NB4 (cell line): ENCODE measurements around the gene MMAB.

Experiments
- DNase-seq: peaks from one replicate; pipeline ENCODE4 v3.0.0; 2010; ENCODE audit warnings: low read depth
- H3K4me3 ChIP-seq: one replicate; pipeline ENCODE4 v1.5.1; 2011; ENCODE audit warnings: mild to moderate bottlenecking, low read depth, low read length, moderate library complexity
- MYC ChIP-seq: IDR thresholded peaks from 2 replicates; pipeline ENCODE4 v1.6.1; 2011; ENCODE audit warnings: low read depth, low read length
- POLR2A ChIP-seq: IDR thresholded peaks from 2 replicates; pipeline ENCODE4 v1.6.1; 2011; ENCODE audit warnings: mild to moderate bottlenecking; ENCODE audit not compliant: insufficient read length; ENCODE audit errors: extremely low read depth
- TF ChIP-seq, protein P1 (sequence below): IDR thresholded peaks from one replicate; pipeline ENCODE4 v1.5.1; 2012; ENCODE audit warnings: low read depth, low read length
- TF ChIP-seq, protein P2 (sequence below): IDR thresholded peaks from 2 replicates; pipeline ENCODE4 v1.6.1; 2011; ENCODE audit warnings: low read depth, low read length

The MMAB gene

DNA sequence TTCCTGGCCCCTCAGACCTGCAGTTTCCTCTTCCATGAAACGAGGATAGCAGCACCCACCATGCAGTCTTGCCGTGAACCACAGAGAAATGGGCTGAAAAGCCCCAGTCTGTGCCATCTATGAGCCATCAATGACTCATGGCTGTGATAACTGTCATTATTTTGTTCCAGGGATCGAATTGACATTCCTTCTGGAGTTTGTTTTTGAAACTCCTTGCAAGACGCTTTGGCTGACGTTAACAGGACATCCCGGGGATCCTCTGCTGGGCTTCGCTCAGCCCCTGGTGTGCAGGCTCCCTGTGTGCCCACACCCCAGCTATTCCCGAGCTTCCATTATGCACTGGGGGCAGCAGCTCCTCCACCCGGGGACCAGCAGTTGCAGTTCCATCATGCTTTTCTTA is 33.8 kb downstream of the MMAB start:
- no peak for DNase-seq
- no peak overlapping the region for H3K4me3 ChIP-seq
- TF ChIP-seq, protein P1, sequence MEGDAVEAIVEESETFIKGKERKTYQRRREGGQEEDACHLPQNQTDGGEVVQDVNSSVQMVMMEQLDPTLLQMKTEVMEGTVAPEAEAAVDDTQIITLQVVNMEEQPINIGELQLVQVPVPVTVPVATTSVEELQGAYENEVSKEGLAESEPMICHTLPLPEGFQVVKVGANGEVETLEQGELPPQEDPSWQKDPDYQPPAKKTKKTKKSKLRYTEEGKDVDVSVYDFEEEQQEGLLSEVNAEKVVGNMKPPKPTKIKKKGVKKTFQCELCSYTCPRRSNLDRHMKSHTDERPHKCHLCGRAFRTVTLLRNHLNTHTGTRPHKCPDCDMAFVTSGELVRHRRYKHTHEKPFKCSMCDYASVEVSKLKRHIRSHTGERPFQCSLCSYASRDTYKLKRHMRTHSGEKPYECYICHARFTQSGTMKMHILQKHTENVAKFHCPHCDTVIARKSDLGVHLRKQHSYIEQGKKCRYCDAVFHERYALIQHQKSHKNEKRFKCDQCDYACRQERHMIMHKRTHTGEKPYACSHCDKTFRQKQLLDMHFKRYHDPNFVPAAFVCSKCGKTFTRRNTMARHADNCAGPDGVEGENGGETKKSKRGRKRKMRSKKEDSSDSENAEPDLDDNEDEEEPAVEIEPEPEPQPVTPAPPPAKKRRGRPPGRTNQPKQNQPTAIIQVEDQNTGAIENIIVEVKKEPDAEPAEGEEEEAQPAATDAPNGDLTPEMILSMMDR, result no peak
- no peak for TF ChIP-seq MYC
- TF ChIP-seq, protein P2, sequence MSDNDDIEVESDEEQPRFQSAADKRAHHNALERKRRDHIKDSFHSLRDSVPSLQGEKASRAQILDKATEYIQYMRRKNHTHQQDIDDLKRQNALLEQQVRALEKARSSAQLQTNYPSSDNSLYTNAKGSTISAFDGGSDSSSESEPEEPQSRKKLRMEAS, result no peak
- no peak for TF ChIP-seq POLR2A

DNA sequence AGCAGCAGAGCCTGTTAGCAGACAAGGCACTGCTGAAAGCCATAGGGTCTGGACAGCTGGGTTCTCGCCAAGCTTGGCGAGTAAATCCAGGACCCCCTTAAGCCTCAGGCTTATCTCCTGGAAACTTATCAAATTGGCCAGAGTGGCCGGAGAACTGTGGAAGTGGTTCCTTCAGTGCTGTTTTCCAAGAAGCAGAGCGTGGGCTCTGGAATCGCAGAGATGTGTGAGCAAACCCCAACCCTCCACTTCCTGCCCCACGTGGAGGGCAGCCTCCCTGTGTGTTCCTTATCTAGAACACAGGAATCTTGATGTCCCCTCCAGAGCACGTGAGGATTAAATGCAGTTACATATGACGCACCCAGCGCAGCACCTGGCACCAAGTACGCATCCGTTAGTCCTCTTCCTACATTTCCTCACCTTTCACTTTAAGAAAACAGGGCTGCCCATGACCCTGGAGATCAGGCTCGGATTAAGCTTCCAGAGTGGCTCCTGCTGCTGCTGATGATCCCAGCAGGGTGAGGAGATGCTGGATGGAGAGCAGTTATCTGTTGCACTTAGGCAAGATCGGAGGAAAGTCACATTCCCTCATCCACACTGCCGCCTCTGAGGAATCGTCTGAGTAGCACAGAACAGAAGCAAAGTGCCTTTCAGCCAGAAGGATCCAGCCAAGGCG is 35.0 kb downstream of the MMAB start:
- no peak for DNase-seq
- H3K4me3 ChIP-seq, result no peak overlapping the region
- TF ChIP-seq, protein P2, result no peak
- TF ChIP-seq MYC (no peak), POLR2A (no peak)
- TF ChIP-seq, protein P1, result no peak

DNA sequence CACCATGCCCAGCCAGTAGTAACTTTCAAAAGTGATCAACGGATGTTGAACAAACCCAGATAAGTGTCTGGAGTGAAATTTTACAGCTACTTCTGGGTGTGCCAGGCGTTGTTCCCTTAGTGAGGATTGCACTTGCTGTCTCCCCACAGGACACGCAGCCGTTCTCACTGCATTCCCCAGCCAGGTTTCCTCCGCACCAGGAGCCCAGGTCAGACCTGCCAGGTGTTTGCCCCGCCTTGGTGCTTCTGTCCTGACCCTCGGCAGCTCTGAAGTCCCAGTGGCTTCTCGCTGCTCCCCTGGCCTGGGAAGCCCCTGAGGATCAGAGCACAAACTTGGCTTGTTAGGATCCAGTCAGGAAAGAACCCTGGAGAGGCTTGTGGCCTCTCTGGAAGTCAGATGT is 36.2 kb downstream of the MMAB start:
- no peak for DNase-seq
- H3K4me3 ChIP-seq, result no peak overlapping the region
- TF ChIP-seq, protein P1, result no peak
- TF ChIP-seq, protein P2, result no peak
- no peak for TF ChIP-seq POLR2A
- TF ChIP-seq MYC, result no peak

DNA sequence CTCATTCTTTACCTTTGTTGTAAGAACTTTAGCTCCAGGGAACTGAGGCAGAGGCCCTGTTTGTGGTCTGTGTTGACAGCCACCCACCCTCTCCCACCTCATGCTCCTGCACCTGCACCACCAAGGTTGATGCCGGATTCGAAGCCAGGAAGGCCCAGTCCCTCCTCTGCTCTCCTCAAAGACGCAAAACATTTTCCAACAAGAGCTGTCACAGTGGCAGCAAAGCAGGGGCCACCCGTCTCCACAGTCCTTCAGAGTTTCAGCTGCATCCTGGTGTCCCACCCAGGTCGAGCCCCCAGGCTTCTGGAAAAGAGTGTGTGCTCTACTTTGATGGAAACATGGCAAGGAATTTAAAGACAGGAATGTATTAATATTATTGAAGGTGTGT is 37.4 kb downstream of the MMAB start:
- TF ChIP-seq POLR2A (no peak), MYC (no peak)
- TF ChIP-seq, protein P2, result no peak
- TF ChIP-seq, protein P1, result no peak
- no peak for DNase-seq
- H3K4me3 ChIP-seq, result no peak overlapping the region

DNA sequence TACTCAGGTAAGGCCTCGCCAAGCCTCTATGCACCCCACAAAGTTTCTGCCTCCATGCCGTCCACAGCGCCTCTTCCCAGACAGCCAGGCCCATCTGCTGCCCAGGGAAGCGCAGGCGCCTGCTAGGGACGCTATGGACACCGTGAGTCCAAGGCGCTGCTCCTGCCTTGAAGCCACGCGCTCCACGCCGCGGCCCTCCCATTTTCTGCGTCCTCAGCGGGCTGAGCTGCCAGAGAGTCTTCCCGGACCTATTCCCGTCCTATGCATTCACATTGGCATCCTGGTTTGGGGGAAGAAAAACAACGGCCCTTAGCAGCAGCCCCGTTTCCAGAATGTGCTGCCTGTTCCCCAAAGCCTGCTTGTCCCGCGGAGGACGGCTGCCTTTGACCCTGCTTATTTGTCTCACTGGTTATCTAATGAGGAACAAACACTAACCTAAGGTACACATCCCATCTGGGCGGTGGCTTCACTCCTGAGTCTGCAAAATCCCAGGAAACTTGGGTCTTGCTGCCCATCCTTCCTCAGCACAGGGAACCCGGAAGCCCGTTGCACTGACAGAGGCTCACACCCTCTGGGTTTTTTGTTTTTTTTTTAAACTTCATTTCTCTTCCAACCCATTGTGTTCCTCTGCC is 38.0 kb downstream of the MMAB start:
- DNase-seq, result no peak
- TF ChIP-seq MYC (no peak), POLR2A (no peak)
- TF ChIP-seq, protein P1, result no peak
- TF ChIP-seq, protein P2, result no peak
- H3K4me3 ChIP-seq, result no peak overlapping the region
